ENCODE results near the gene ACSL3.
"Not testable (repeated sequence)": the region's sequence is repeated elsewhere in the genome, so short reads cannot be mapped to it uniquely, and the experiment has no call there.

ACSL3 gene

GRCh38 chr2:222915092-222915957, 54.5 kb downstream of the ACSL3 start:
- no peak for DNase-seq

- DNase-seq, result no peak
These were observed 55.7 kb downstream of the ACSL3 start for GRCh38 chr2:222916229-222917197.

GRCh38 chr2:222917212-222917611, 56.4 kb downstream of the ACSL3 start:
- not testable (repeated sequence) for DNase-seq

- DNase-seq, result no peak
These were observed 59.1 kb downstream of the ACSL3 start for GRCh38 chr2:222919841-222920526.

GRCh38 chr2:222920657-222921186, 59.9 kb downstream of the ACSL3 start:
- DNase-seq, result no peak

- no peak for DNase-seq
These were observed 61.4 kb downstream of the ACSL3 start for GRCh38 chr2:222922019-222922800.

- no peak for DNase-seq
These were observed 66.1 kb downstream of the ACSL3 start for GRCh38 chr2:222926915-222927314.

- DNase-seq, result no peak
These were observed 66.8 kb downstream of the ACSL3 start for GRCh38 chr2:222927600-222927999.

GRCh38 chr2:222928335-222928734, 67.5 kb downstream of the ACSL3 start:
- DNase-seq, result no peak

GRCh38 chr2:222930862-222931261, 70.0 kb downstream of the ACSL3 start:
- DNase-seq, result no peak

- no peak for DNase-seq
These were observed 70.8 kb downstream of the ACSL3 start for GRCh38 chr2:222931659-222932058.

GRCh38 chr2:222933458-222933857, 72.6 kb downstream of the ACSL3 start:
- DNase-seq, result no peak

GRCh38 chr2:222935688-222936298, 75.0 kb downstream of the ACSL3 start:
- no peak for DNase-seq

GRCh38 chr2:222936705-222937104, 75.9 kb downstream of the ACSL3 start:
- DNase-seq, result no peak

GRCh38 chr2:222938327-222938726, 77.5 kb downstream of the ACSL3 start:
- no peak for DNase-seq

GRCh38 chr2:222939208-222939856, 78.5 kb downstream of the ACSL3 start:
- DNase-seq, result peak; percentile 55

GRCh38 chr2:222939979-222940378, 79.1 kb downstream of the ACSL3 start:
- DNase-seq, result no peak

GRCh38 chr2:222941510-222942032, 80.7 kb downstream of the ACSL3 start:
- no peak for DNase-seq

- DNase-seq, result no peak
These were observed 81.7 kb downstream of the ACSL3 start for GRCh38 chr2:222942561-222942960.

- no peak for DNase-seq
These were observed 82.1 kb downstream of the ACSL3 start for GRCh38 chr2:222942977-222943376.

- no peak for DNase-seq
These were observed 83.0 kb downstream of the ACSL3 start for GRCh38 chr2:222943820-222944219.

All from activated CD4-positive, CD25-positive, alpha-beta regulatory T cell treated with anti-CD3 and anti-CD28 coated beads, Interleukin-2, amount 50 U/mL, for 72 hours (primary cell).